Smooth muscle cell (in vitro differentiated cells): ENCODE measurements around the gene HOXB4. TPM values are rescaled to one million over a fixed set of nuclear protein-coding genes. Genes with fewer than 3 reads are reported as not detected.

ENCODE experiments used
- DNase-seq: peaks from one replicate; lab custom pipeline; 2025; ENCODE audit not compliant: unreplicated experiment; lab: John Stamatoyannopoulos, UW
- H2AFZ ChIP-seq: fragments of 200-600 bp; sonication (generic); 2 replicates; pipeline ENCODE4 v1.6.0; 2016; ENCODE audit warnings: antibody characterized with exemption, low read depth, mild to moderate bottlenecking
- H3F3A ChIP-seq: fragments of 200-600 bp; sonication (generic); 2 replicates; pipeline ENCODE4 v1.6.0; 2017; ENCODE audit warnings: antibody characterized with exemption, low read depth
- H3K27ac ChIP-seq: fragments of 200-600 bp; sonication (generic); 2 replicates; pipeline ENCODE4 v1.5.1; 2016; ENCODE audit warnings: low read depth, mild to moderate bottlenecking
- H3K27me3 ChIP-seq: fragments of 200-600 bp; sonication (generic); 2 replicates; pipeline ENCODE4 v1.6.1; 2016; ENCODE audit warnings: low read depth, mild to moderate bottlenecking
- H3K36me3 ChIP-seq: fragments of 200-600 bp; sonication (generic); 2 replicates; pipeline ENCODE4 v1.5.1; 2016; ENCODE audit warnings: low read depth
- H3K4me1 ChIP-seq: fragments of 200-600 bp; sonication (generic); 2 replicates; pipeline ENCODE4 v1.5.1; 2016; ENCODE audit warnings: low read depth
- H3K4me2 ChIP-seq: fragments of 200-600 bp; sonication (generic); 2 replicates; pipeline ENCODE4 v1.6.0; 2016; ENCODE audit warnings: mild to moderate bottlenecking
- H3K4me3 ChIP-seq: fragments of 200-600 bp; sonication (generic); 2 replicates; pipeline ENCODE4 v1.5.1; 2016; ENCODE audit warnings: mild to moderate bottlenecking
- H3K79me2 ChIP-seq: fragments of 200-600 bp; sonication (generic); 2 replicates; pipeline ENCODE4 v1.6.0; 2016; ENCODE audit warnings: low read depth, mild to moderate bottlenecking
- H3K9ac ChIP-seq: fragments of 200-600 bp; sonication (generic); 2 replicates; pipeline ENCODE4 v1.6.0; 2016; ENCODE audit warnings: low read depth
- H3K9me3 ChIP-seq: fragments of 200-600 bp; sonication (generic); replicated peaks from 2 replicates; pipeline ENCODE4 v1.5.1; 2016; ENCODE audit warnings: low read depth
- H4K20me1 ChIP-seq: fragments of 200-600 bp; sonication (generic); 2 replicates; pipeline ENCODE4 v1.6.0; 2016; ENCODE audit warnings: low read depth
- CTCF ChIP-seq: fragments of 200-600 bp; sonication (generic); IDR thresholded peaks from 2 replicates; pipeline ENCODE4 v1.5.1; 2017; ENCODE audit warnings: borderline replicate concordance, mild to moderate bottlenecking, antibody characterized with exemption; ENCODE audit not compliant: insufficient read depth, poor library complexity, severe bottlenecking
- WGBS: methylation state at CpG from one replicate; pipeline ENCODE4 v1.1.7; 2016; ENCODE audit warnings: low lambda C conversion rate; 5-methylcytosine and 5-hydroxymethylcytosine counted together
- polyA plus RNA-seq: library from polyadenylated mRNA; unstranded; fragments of >200 nt; fragmentation: Nextera tagmentation; extraction: Ambion mirVana; gene quantifications from 2 replicates; pipeline ENCODE4 v1.2.1, GENCODE V29; 2016
- total RNA-seq: library from RNA; depleted of rRNA; stranded (reverse); fragments of >200 nt; gene quantifications from 2 replicates; pipeline ENCODE4 v1.2.3, GENCODE V29; 2014

HOXB4 gene
- total and polyA plus RNA-seq, 2 experiments from 2014 or later: 0.96 to 2.6 TPM

- Histone ChIP-seq H3K27ac (peak overlapping the region; percentile 93), H3K4me3 (peak overlapping the region; percentile 72), H3K9ac (peak overlapping the region; percentile 81), H3K36me3 (no peaks in the 10 kb centered on the region), H3K27me3 (no peaks in the 10 kb centered on the region), H4K20me1 (no peaks in the 10 kb centered on the region), H3K4me2 (peak overlapping the region; percentile 98), H3K9me3 (no peaks in the 10 kb centered on the region), H2AFZ (peak overlapping the region; percentile 85), H3K4me1 (peaks cover 15% of the 10 kb centered on the region), H3F3A (peaks cover 21% of the 10 kb centered on the region), H3K79me2 (peaks cover 30% of the 10 kb centered on the region)
- TF ChIP-seq CTCF: no peak
- DNase-seq: peak; percentile 22
- WGBS: 7% methylated on average over 15 of the region's 36 CpGs
Measured at GRCh38 chr17:48541577-48542113, 36.5 kb downstream of the HOXB4 start.

GRCh38 chr17:48541036-48541576, 37.0 kb downstream of the HOXB4 start:
- DNase-seq: no peak
- Histone ChIP-seq H3K4me2 (peak overlapping the region; percentile 98), H3K9me3 (no peaks in the 10 kb centered on the region), H3K27me3 (no peaks in the 10 kb centered on the region), H4K20me1 (no peaks in the 10 kb centered on the region), H2AFZ (peak overlapping the region; percentile 85), H3K9ac (peak overlapping the region; percentile 81), H3K4me1 (peaks cover 15% of the 10 kb centered on the region), H3K79me2 (peaks cover 30% of the 10 kb centered on the region), H3K27ac (peak overlapping the region; percentile 93), H3F3A (peaks cover 15% of the 10 kb centered on the region), H3K36me3 (no peaks in the 10 kb centered on the region), H3K4me3 (peak overlapping the region; percentile 72)
- 33% methylated on average over 11 of the region's 12 CpGs for WGBS
- TF ChIP-seq CTCF: no peak

GRCh38 chr17:48540213-48540612, 37.9 kb downstream of the HOXB4 start:
- no peaks in the 10 kb centered on the region for H3K27me3 ChIP-seq
- no peaks in the 10 kb centered on the region for H4K20me1 ChIP-seq
- H3K36me3 ChIP-seq: no peaks in the 10 kb centered on the region
- peak overlapping the region; percentile 93 for H3K27ac ChIP-seq
- peaks cover 30% of the 10 kb centered on the region for H3K79me2 ChIP-seq
- H2AFZ ChIP-seq: no peak overlapping the region
- H3K9me3 ChIP-seq: no peaks in the 10 kb centered on the region
- H3K4me3 ChIP-seq: no peak overlapping the region
- peak overlapping the region; percentile 98 for H3K4me2 ChIP-seq
- DNase-seq: no peak
- 75% methylated on average over 1 of the region's 1 CpG for WGBS
- no peak overlapping the region for H3K9ac ChIP-seq
- no peak for TF ChIP-seq CTCF
- peaks cover 8% of the 10 kb centered on the region for H3F3A ChIP-seq
- peaks cover 15% of the 10 kb centered on the region for H3K4me1 ChIP-seq

GRCh38 chr17:48539177-48539576, 39.0 kb downstream of the HOXB4 start:
- no peak for DNase-seq
- H3K79me2 ChIP-seq: peaks cover 30% of the 10 kb centered on the region
- no peaks in the 10 kb centered on the region for H3K36me3 ChIP-seq
- no peaks in the 10 kb centered on the region for H3K9me3 ChIP-seq
- no peak overlapping the region for H3K9ac ChIP-seq
- 17% methylated on average over 4 of the region's 4 CpGs for WGBS
- no peak overlapping the region for H3K4me3 ChIP-seq
- H3K4me1 ChIP-seq: peaks cover 15% of the 10 kb centered on the region
- H2AFZ ChIP-seq: no peak overlapping the region
- H3K27me3 ChIP-seq: no peaks in the 10 kb centered on the region
- peaks cover 7% of the 10 kb centered on the region for H3F3A ChIP-seq
- no peaks in the 10 kb centered on the region for H4K20me1 ChIP-seq
- TF ChIP-seq CTCF: no peak
- peak overlapping the region; percentile 85 for H3K27ac ChIP-seq
- H3K4me2 ChIP-seq: peak overlapping the region; percentile 98
